AG09319 (cell line): ENCODE measurements around the gene KIRREL3.

Source experiments
- DNase-seq: peaks from one replicate; pipeline ENCODE4 v3.0.0-alpha.2; 2010; ENCODE audit warnings: low read depth; ENCODE audit errors: extremely low read depth
- TF ChIP-seq, protein P1 (sequence below): IDR thresholded peaks from 2 replicates; pipeline ENCODE4 v1.5.1; 2011; ENCODE audit warnings: low read depth, mild to moderate bottlenecking, inconsistent platforms, low read length, moderate library complexity

Gene KIRREL3

DNA sequence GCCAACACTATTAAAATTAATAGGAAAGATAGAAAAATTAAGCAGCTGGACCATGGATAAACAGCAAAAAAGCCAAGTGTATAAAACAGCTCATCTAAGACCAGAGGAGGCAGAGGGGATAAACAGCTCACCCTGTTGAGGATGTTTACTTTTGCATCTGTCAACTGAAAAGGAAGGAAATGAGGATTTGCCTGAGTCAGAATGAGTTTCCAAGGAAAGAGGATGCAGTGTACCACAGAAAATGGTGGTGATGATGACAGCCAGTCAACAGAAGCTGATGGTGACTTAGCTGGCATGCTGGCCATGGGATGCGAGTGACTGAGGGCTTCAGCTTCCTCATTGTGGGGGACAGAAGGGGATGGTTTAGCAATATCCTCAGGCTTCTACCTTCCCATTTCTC is 183.5 kb downstream of the KIRREL3 start:
- DNase-seq: no peak

DNA sequence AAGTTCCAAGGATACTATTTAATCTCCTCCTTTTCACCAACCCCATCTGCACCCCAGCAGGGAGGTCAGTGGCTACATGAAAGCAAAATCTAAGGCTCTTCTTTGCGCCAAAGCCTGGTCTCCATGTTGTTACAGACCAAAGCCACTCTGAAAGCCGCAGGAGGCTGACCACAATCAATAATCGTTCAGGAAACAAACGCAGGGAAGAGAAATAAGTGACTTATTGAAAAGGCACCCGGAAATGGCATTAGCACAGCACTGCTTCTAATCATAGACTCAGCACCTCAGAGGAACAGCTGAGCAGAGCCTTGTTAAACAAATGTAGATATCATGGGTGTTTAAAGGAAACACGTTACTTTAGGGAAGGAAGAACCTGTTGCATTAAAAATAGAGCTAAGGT is 183.9 kb downstream of the KIRREL3 start:
- DNase-seq: no peak
- TF ChIP-seq, protein P1, sequence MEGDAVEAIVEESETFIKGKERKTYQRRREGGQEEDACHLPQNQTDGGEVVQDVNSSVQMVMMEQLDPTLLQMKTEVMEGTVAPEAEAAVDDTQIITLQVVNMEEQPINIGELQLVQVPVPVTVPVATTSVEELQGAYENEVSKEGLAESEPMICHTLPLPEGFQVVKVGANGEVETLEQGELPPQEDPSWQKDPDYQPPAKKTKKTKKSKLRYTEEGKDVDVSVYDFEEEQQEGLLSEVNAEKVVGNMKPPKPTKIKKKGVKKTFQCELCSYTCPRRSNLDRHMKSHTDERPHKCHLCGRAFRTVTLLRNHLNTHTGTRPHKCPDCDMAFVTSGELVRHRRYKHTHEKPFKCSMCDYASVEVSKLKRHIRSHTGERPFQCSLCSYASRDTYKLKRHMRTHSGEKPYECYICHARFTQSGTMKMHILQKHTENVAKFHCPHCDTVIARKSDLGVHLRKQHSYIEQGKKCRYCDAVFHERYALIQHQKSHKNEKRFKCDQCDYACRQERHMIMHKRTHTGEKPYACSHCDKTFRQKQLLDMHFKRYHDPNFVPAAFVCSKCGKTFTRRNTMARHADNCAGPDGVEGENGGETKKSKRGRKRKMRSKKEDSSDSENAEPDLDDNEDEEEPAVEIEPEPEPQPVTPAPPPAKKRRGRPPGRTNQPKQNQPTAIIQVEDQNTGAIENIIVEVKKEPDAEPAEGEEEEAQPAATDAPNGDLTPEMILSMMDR: no peak

More for the DNA sequence above, 183.5 kb downstream of the KIRREL3 start:
- TF ChIP-seq, protein P1: no peak

GRCh38 chr11:126815111-126815510 is 185.5 kb downstream of the KIRREL3 start:
- DNase-seq: no peak
- TF ChIP-seq, protein P1: no peak

DNA sequence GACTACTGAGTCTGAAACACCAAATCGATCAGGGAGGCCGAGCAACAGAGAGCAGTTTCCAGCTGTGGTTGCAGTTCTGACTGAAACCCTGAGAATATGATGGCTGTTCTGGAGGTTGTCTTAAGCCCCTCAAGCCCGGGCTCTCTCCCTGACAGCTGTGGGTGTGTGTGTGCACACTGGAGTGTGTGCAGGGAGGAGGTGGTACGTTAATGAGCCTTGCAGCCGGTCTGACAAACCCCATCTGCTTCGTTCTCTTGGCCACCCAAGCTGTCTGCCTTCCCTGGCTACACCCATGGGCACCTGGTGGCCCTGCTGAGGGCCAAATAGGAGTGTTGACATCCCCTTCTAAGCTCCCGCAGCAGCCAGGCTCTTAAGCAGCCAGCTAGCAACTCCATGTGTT is 189.8 kb downstream of the KIRREL3 start:
- TF ChIP-seq, protein P1: no peak
- no peak for DNase-seq

DNA sequence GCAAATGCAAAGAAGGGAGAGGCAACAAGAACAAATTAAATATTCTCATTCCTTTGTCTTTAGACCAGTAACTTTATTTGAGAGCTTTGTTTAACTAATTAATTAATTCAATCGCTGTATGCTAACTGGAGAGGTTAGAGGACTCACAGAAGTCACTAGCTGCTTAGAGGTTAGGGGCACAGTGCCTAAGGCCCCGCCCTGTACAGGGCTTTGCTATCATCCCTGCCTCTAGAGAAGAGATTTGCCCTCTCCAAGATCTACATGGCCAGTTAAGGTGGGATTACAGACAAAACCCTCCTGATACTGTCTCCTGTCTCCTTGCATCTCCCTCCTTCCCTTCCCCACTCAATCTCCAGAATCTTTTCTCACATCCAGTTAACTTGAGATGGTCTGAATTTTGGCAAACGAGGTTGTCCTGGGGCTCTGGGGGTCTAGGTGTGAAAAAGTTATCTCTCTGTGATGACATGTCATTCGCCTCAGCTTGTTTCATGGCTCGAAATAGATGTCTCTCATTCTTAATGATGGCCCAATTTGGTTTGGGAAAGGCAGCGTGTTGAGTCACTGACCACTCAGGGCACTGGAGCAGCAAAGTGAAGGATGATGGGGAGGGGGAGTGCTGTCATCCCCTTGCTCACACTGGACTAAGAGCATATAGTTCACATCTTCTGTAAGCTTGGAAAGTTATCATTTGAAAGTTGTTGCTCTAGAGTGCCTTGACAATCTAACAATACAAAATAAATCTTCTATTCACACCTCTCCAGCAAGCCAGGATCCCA is 190.9 kb downstream of the KIRREL3 start:
- no peak for DNase-seq
- TF ChIP-seq, protein P1: no peak

- no peak for DNase-seq
- TF ChIP-seq, protein P1: no peak
Measured at GRCh38 chr11:126808836-126809235, 191.7 kb downstream of the KIRREL3 start.

DNA sequence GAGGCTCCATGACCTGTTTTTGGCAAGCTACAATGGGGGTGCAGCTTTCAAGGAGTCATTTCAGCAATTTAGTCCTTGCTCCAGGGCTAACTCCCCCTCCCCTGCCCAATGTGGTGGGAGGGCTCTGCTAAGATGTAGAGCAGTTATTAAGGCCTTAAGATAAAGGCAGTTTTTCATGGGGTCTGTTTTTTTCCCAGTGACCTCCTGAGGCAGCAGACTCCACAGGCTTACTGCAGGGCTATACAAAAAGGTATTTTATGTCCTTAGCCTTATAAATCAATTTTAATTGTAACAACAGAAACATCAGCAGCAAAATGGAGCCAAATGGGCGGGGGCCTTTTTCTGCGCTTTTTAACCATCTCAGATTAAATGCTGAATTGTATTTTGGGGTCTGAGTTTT is 192.3 kb downstream of the KIRREL3 start:
- no peak for DNase-seq

More for the DNA sequence above, 192.3 kb downstream of the KIRREL3 start:
- TF ChIP-seq, protein P1: no peak
